PFSK-1 (cell line): ENCODE measurements around the gene TTLL11.

Experiments used
- FOXP2 ChIP-seq: optimal IDR thresholded peaks from 2 replicates; pipeline ENCODE3; 2011; ENCODE audit warnings: borderline replicate concordance, control low read depth, inconsistent platforms; ENCODE audit not compliant: insufficient read depth; ENCODE audit errors: extremely low read length, extremely low read depth
- POLR2AphosphoS5 ChIP-seq: IDR thresholded peaks from 2 replicates; pipeline ENCODE4 v1.6.1; 2012; ENCODE audit warnings: low read depth, mild to moderate bottlenecking, control low read depth, low read length, moderate library complexity
- SIN3A ChIP-seq: IDR thresholded peaks from 2 replicates; pipeline ENCODE4 v1.6.1; 2012; ENCODE audit warnings: mild to moderate bottlenecking, low read length, moderate library complexity, borderline replicate concordance; ENCODE audit not compliant: insufficient read depth
- TAF1 ChIP-seq: IDR thresholded peaks from 2 replicates; pipeline ENCODE4 v1.6.1; 2012; ENCODE audit warnings: low read length, control low read depth, borderline replicate concordance; ENCODE audit not compliant: insufficient read depth
- TF ChIP-seq, protein P1 (sequence below), 2 experiments: IDR thresholded peaks; 2 replicates each; pipeline versions ENCODE4 v1.6.1 to v1.8.0; 2011 to 2012; ENCODE audit warnings: low read depth in 2 of 2, low read length in 2 of 2, control low read depth in 1 of 2, inconsistent platforms in 1 of 2, mild to moderate bottlenecking in 1 of 2, moderate library complexity in 1 of 2; ENCODE audit not compliant: insufficient read depth in 1 of 2

TTLL11 gene

DNA sequence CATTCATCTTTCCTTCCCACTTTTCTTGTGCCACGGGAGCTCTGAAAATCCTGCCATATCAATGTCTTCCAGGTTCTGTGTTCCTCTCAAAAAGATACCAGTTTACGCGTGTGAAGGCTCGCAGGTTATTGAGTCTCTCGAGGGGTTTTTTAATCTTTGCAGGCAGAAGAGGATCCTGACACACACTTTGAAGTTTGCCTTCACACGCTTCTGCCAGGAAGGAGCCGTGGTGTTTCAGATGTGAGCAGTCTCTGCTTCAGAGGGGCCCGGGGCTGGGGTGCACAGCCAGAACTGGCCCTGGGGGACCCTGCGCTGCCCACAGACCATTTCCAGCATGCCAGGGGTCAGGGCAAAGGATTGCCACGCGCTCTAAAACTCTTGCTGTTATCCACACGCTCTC is 167.2 kb downstream of the TTLL11 start:
- TF ChIP-seq FOXP2: no peak
- TF ChIP-seq TAF1: no peak
- no peak for TF ChIP-seq POLR2AphosphoS5
- no peak for TF ChIP-seq SIN3A
- TF ChIP-seq, protein P1, sequence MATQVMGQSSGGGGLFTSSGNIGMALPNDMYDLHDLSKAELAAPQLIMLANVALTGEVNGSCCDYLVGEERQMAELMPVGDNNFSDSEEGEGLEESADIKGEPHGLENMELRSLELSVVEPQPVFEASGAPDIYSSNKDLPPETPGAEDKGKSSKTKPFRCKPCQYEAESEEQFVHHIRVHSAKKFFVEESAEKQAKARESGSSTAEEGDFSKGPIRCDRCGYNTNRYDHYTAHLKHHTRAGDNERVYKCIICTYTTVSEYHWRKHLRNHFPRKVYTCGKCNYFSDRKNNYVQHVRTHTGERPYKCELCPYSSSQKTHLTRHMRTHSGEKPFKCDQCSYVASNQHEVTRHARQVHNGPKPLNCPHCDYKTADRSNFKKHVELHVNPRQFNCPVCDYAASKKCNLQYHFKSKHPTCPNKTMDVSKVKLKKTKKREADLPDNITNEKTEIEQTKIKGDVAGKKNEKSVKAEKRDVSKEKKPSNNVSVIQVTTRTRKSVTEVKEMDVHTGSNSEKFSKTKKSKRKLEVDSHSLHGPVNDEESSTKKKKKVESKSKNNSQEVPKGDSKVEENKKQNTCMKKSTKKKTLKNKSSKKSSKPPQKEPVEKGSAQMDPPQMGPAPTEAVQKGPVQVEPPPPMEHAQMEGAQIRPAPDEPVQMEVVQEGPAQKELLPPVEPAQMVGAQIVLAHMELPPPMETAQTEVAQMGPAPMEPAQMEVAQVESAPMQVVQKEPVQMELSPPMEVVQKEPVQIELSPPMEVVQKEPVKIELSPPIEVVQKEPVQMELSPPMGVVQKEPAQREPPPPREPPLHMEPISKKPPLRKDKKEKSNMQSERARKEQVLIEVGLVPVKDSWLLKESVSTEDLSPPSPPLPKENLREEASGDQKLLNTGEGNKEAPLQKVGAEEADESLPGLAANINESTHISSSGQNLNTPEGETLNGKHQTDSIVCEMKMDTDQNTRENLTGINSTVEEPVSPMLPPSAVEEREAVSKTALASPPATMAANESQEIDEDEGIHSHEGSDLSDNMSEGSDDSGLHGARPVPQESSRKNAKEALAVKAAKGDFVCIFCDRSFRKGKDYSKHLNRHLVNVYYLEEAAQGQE (IDR thresholded peaks at IDR 0.05; ENCODE audit: insufficient read depth in 1 of 2, low read depth in 2 of 2, low read length in 2 of 2): no peak

DNA sequence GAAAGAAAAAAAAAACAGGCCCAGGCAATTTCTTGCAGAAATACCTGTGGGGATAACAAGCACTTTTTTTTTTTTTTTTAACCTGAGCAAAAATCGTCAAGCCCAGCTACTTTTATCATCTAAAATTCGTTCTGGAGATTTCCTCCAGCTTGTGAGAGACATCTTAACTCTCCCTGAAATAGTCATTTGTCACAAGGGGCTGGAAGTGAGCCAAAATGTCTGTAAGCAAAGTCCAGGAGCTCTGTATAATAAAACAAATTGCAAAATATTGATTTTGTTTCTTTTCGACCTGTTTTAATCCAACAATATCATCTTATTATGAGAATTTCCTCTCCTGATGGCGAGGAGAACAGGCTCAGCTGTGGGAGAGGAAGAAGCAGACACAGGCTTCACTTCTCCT is 168.4 kb downstream of the TTLL11 start:
- TF ChIP-seq, protein P1 (IDR thresholded peaks at IDR 0.05; ENCODE audit: insufficient read depth in 1 of 2, low read depth in 2 of 2, low read length in 2 of 2): no peak
- TF ChIP-seq TAF1 (no peak), FOXP2 (no peak), POLR2AphosphoS5 (no peak), SIN3A (no peak)

DNA sequence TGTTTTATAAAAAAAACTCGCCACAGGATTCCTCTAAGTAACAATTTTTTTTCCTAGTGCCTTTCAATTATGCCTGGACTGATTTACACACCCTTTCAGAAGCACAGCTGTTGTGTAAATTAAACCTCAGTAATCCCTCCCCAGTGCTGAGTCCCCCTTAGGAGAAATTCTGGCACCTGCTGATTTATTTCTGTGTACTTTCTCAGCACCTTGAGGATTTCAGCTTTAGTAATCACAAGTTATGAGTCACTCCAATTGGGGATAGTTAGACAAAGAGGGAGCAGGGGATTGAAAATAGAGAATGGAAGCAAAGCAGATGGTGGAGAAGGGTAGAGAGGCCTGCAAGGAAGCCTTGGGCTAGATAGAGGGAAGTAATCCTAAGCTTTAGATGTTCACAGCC is 171.7 kb downstream of the TTLL11 start:
- TF ChIP-seq TAF1: no peak
- no peak for TF ChIP-seq POLR2AphosphoS5
- TF ChIP-seq, protein P1 (IDR thresholded peaks at IDR 0.05; ENCODE audit: insufficient read depth in 1 of 2, low read depth in 2 of 2, low read length in 2 of 2): no peak
- TF ChIP-seq SIN3A: no peak
- no peak for TF ChIP-seq FOXP2

DNA sequence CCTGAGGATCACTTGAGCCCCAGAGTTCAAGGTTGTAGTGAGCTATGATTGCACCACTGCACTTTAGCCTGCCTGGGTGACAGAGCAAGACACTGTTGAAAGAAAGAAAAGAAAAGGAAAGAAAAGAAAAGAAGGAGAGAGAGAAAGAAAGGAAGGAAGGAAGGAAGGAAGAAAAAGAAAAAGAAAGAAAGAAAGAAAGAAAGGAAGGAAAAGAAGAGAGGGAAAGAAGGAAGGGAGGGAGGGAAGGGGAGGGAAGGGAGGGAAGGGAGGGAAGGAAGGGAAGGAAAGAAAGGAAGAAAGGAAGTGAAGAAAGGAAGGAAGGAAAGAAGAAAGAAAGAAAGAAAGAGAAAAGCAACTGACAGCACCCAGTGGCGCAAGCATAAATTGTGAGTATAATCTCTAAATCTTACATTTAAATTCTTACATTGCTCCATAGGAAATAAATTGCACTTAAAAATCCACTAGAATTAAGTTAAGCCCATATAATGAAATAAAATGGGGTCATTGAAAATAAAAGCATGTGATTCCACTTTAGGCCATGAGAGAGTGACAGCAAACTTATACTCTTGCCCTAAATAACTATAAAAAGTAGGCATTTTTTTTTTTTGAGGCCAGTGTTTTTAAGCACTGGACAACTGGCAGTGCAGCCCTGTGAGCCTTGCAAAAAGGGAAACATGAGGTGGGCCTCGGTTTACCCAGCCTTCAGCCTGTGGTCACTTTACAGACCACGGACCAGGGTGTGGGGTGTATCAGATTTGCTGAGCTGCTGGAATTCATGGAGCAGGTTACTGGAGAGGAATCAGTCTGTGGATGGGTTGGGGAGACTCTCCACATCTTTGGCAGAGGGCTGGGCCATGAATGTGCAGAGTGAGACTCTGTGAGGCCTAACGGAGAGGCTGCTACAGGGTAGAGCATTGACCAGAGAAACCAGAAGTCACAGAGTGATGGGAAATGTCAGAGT is 175.5 kb downstream of the TTLL11 start:
- TF ChIP-seq TAF1 (no peak), SIN3A (no peak), FOXP2 (no peak), POLR2AphosphoS5 (no peak)
- TF ChIP-seq, protein P1 (IDR thresholded peaks at IDR 0.05; ENCODE audit: insufficient read depth in 1 of 2, low read depth in 2 of 2, low read length in 2 of 2): no peak
